OCI-M1 (cell line): ENCODE results near the gene BABAM2.
"Not testable (repeated sequence)": the region's sequence is repeated elsewhere in the genome, so short reads cannot be mapped to it uniquely, and the experiment has no call there.

Experiments used
- DNase-seq: peaks from one replicate; lab custom pipeline; 2025; lab: John Stamatoyannopoulos, UW

BABAM2 gene

DNA sequence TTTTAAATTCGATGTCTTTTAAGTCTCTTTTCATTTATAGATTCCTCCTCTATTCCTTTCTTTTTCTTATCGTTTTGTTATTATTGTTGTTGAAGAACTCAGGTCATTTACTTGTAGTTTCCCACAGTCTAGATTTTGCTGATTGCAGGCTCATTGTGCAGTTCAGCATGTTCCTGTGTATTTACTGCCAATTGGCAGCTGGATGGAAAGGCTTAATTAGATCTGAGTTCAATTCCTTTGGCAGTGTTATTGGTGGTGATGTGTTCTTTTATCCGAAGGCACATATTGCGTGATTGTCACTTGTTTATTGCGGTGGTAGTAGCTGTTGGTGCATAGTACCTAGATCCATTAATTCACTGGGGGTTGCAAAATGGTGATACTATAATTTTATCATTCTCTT is 180.7 kb downstream of the BABAM2 start:
- DNase-seq = no peak

GRCh38 chr2:28074137-28074536 is 183.6 kb downstream of the BABAM2 start:
- DNase-seq = no peak

DNA sequence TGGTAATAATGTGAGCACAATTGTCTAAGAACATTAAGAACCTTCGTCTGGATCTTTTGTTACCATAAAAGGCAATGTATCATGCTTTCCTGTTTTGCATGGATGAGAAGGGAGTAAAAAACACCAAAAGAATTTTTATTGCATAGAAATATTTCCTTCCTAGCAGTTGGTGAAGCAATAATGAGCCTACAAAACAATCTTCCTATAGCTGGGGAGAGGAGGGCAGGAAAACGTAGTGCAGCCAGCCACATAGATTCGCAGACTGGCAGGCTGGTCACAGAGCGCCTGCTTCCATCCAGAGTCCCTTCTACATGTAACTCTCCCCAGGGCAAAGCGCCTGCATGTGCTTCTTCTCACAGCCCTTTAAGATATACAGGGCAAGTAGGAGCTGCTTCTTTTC is 190.4 kb downstream of the BABAM2 start:
- no peak for DNase-seq

DNA sequence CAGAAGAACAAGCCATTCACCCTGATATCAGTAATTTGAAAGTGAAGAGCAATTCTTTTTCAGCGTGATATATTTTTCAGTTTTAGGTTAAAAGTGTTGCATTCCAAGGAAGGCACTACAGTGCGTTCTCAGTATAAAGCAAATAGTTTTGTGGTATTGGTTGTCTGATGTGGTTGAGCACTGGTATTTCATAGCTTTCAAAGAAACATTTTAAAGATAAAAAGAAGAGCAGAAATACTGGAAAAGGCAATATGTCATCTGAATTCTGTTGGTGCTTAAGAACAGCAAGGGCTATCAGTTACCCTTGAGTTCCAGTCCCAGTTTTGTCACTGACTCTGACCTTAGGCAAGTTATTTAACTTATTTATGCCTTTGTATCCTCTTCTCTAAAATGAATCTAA is 191.6 kb downstream of the BABAM2 start:
- DNase-seq = no peak

GRCh38 chr2:28083476-28083875 is 192.9 kb downstream of the BABAM2 start:
- no peak for DNase-seq

DNA sequence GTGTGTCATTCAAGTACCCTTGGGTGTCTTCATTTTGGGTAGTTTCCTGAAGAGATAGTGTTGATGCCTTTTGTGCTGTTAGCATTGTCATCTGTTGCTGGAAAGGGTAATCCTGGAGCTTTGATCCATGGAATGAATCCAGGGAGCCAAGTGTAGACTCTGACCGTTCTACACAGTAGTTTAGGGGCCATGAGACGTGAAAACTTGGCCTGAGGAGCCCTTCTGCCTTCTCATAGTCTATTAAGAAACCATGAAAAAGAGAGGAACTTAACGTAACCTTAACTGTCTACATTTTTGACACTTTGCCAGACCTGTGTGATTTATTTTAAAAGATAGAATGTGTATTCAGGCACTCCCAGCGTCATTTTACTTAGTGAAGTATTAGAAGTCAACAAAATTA is 194.0 kb downstream of the BABAM2 start:
- peak; percentile 27 for DNase-seq

- no peak for DNase-seq
Measured at GRCh38 chr2:28085201-28085600, 194.7 kb downstream of the BABAM2 start.

DNA sequence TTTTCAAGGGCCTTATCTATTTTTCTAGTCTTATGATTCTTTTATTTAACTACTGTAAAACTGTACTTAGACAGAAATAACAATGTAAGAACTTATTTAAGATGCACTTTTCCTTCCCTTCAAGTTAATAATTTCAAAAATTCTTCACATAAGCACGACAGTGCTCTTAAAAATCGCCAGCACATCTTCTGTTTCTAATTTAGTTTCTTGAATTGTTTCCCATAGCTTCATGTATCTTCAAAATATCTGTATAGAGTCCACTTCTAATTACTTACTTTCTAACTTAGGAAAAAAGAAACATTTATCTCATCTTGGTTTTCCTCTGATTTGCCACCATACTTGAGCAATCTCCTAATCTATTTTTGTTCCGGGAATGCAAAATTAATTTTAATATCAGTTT is 196.1 kb downstream of the BABAM2 start:
- DNase-seq = no peak

DNA sequence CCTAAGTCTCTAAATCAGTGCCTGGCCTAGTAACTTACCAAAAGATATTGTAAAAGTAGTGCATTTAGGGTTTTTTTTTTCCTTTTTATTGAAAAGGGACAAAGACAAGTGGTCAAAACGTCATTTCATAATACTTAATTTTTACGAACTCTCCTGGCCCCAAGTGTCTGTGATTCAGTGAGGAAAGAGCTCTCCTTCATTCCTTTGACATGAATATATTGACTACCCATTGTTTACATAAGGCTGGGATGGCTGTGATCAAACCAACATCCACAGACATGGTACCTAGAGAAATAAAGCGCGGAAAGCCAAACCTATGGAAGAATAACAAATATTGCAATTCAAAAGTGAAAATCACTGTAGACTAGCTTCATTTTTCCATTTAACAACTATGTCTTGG is 198.4 kb downstream of the BABAM2 start:
- no peak for DNase-seq

DNA sequence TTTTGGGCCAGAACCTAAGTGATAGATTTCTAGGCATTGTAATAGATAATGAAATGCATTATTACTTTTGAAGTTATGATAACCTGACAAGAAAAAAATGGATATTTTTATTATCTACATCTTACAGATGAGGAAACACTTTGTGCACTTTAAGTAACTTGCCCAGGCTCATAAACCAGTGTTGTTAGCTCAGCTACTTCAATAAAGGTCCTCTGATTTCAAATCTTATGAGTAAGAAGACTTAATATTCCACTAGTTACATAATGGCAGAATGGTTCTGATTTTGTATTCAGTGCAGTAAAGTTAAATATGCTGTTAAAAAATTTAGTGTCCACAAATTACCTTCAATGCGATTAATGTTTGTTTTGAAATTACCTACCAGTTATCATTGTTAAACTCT is 199.0 kb downstream of the BABAM2 start:
- no peak for DNase-seq

GRCh38 chr2:28093308-28093707 is 202.8 kb downstream of the BABAM2 start:
- no peak for DNase-seq

DNA sequence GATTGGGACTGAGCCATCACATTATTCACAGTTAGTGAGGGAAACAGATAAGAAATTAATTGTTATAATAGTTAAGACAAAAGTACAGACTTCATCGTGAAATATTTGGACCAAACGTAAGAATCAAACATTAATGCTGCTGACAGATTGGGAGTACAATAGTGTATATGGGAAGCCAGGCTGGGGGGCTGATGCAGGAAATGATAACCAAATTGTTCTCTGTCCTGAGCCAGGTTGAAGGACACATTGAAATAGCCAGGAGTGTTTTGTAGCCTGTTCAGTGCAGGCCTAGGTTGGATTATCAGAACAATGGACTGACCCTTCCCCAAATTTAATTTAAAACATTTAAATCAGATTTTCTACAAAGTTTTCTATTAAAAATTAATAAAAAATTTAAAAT is 203.2 kb downstream of the BABAM2 start:
- no peak for DNase-seq

- DNase-seq = no peak
Measured at GRCh38 chr2:28094739-28095138, 204.2 kb downstream of the BABAM2 start.

GRCh38 chr2:28095622-28096021 is 205.1 kb downstream of the BABAM2 start:
- DNase-seq = no peak

DNA sequence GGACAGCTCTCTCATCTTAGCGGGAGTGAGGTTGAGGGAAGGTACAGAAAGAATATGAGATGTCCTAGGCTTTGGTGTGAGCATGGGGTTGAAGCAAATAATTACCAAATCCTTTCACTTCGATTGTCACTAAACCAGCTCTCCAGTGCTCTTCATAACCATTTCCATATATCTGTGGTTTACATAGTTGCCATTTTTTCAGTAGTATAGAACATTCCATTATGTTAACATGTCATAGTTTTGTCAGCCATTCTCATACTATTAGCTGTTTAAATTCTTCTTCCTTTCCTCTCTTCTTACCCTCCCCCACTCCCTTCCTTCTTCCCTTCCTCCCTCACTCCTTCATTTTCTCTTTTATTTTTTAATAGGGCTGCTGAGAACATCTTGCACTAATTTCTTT is 205.9 kb downstream of the BABAM2 start:
- DNase-seq = no peak

- no peak for DNase-seq
Measured at GRCh38 chr2:28098501-28099225, 208.1 kb downstream of the BABAM2 start.

- DNase-seq = no peak
Measured at GRCh38 chr2:28101123-28101522, 210.6 kb downstream of the BABAM2 start.

GRCh38 chr2:28101892-28102291 is 211.4 kb downstream of the BABAM2 start:
- DNase-seq = no peak

DNA sequence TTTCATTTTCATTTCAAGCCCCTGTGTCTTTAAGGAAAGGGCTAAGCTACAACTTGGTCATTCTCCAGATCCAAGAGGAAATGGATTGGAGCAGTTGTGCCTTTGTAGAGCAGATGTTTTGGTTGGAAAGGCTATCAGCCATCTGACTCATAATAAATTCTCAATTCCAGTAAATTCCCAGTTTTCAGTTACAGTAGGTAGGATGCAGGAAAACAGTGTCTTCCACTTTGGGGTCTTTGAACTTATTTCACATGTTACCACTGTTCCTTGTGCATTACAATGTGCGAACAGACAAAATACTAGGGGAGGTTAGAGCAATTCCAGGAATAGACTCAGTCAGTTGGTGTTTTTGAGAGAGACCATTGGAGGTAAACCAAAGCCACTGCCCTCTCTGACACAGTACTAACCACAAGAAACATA is 211.9 kb downstream of the BABAM2 start:
- peak; percentile 81 for DNase-seq

DNA sequence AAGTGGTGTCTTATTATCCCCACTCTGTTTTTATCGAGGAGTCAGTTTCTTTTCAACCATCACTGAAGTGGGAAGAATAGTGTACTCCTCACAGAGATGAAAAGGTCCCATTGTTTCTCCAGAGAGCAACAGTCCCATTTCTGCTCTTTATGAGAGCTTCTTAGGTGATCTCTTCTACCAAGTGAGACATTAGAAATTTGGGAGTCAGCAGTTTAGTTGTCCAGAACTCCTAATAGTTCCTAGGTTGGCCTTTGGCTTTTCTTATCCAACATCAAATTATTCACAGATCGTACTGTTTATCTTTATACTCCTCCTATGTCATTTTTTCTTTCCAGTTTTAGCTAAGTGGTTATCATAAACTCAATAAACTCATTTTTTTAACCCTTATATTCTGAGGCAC is 213.1 kb downstream of the BABAM2 start:
- DNase-seq = no peak

DNA sequence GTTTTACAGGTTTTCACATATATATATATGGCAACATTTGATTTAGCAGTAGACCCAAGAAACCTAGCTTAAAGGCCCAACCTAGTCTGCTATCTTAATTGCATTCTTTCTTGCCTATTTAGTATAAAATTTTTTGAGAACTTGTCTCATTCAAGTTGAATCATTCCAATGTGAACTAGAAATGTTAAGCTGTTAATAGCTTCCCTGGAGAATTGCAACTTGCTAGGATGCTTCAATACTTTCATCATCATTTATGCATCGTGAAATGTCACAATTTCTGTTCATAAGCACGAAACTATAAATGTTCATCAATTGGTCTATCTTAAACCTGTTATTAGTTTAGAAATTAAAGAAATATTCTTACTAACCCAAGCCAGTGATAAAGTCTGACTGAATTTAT is 217.6 kb downstream of the BABAM2 start:
- DNase-seq = no peak

DNA sequence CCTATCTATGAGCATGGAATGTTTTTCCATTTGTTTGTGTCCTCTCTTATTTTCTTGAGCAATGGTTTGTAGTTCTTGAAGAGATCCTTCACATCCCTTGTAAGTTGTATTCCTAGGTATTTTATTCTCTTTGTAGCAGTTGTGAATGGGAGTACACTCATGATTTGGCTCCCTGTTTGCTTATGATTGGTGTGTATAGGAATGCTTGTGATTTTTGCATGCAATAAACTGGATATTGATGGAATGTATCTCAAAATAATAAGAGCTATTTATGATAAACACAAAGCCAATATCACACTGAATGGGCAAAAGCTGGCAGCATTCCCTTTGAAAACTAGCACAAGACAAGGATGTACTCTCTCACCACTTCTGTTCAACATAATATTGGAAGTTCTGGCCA is 223.2 kb downstream of the BABAM2 start:
- DNase-seq = not testable (repeated sequence)

- DNase-seq = no peak
Measured at GRCh38 chr2:28117104-28117596, 226.6 kb downstream of the BABAM2 start.

- DNase-seq = no peak
Measured at GRCh38 chr2:28119631-28120030, 229.1 kb downstream of the BABAM2 start.
